NCI-H510A (cell line): ENCODE data around the gene IFT43.

Source experiments
- DNase-seq: peaks from one replicate; lab custom pipeline; 2025; lab: John Stamatoyannopoulos, UW

IFT43 gene

GRCh38 chr14:76015191-76015590 is 29.6 kb downstream of the IFT43 start:
- no peak for DNase-seq

- no peak for DNase-seq
Observed at GRCh38 chr14:76015668-76016067, 30.1 kb downstream of the IFT43 start.

- no peak for DNase-seq
Observed at GRCh38 chr14:76019676-76020075, 34.1 kb downstream of the IFT43 start.

- DNase-seq, result no peak
Observed at GRCh38 chr14:76022991-76023390, 37.4 kb downstream of the IFT43 start.

DNA sequence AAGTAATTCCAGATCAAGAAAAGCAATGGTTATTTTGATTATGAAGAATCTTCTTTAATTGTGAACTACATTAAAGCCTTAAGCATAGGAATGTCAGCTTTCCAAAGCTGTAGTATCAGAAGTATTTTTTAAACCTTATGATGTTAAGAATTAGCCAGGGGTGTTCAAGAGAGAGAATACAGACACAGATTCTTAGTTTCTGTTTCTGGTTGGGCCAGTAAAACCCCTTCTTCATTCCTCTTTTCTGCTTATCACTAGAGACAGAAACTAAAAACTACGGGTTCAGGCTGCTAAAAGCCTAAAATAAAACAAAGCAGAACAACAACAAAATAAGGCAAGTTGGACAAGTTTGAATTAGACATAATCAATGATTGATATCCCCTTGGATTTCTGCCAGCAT is 38.2 kb downstream of the IFT43 start:
- no peak for DNase-seq

GRCh38 chr14:76024211-76024907 is 38.8 kb downstream of the IFT43 start:
- DNase-seq, result no peak

GRCh38 chr14:76034566-76034965 is 49.0 kb downstream of the IFT43 start:
- DNase-seq, result no peak

- no peak for DNase-seq
Observed at GRCh38 chr14:76040704-76041103, 55.1 kb downstream of the IFT43 start.

DNA sequence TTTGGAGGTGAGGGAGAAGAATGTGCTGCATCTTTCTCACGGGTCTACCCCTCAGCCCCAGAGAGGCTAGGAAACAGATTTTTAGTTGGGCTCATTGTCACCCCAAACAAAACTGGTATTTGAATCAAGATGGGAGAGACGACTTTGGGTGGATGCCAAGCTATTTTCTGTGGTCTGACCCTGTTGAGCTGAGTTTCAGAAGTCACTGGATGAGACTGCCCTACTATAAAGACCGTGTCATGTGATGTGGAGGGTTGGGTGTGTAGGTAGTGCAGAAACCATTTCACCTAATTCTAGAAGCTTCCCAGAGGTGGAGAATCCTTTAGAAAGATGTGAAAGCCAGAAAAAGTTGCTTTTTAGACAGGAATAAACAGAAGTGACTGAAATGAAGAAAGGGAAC is 60.2 kb downstream of the IFT43 start:
- DNase-seq, result no peak

DNA sequence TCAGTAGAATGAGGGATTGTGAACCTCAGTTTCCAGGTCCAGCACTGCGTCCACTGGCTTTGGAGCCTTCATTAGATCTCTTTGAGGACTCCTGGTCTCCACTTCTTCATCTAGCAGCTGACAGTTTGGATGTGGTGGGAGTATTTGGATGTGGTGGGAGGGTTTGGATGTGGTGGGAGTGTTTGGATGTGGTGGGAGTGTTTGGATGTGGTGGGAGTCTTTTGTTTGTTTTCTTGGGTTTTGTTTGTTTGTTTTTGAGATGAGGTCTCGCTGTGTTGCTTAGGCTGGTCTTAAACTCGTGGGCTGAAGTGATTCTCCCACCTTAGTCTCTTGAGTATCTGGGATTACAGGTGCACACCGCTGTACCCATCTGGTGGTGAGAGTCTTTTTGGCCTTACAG is 64.7 kb downstream of the IFT43 start:
- DNase-seq, result no peak

DNA sequence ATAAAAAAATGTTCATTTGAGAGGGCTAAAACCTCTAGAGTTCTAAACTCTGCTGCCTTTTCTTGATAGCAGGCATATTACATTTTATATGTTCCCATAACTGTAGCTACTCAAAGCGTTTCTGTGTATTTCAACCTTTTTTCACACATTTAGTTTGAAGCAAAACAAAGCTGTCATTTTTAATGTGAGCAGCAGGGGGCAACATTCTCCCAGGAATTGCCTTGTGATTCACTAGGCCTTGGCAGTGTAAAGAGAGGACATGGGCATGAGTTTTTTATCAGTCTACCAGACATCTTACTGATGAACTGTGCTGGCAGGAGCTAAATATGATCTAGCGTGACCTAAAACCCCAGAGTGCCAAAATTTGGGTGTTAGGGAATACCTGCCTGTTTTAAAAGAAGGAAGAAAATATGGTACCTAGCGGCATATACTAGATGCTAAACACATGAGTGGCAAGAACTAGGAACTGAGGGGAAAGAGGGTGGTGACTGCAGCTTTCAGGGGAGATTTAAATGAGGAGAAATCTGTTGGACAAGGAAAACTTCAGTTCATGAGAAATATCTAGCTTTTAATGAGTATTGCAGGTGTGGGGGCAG is 65.3 kb downstream of the IFT43 start:
- DNase-seq, result no peak

DNA sequence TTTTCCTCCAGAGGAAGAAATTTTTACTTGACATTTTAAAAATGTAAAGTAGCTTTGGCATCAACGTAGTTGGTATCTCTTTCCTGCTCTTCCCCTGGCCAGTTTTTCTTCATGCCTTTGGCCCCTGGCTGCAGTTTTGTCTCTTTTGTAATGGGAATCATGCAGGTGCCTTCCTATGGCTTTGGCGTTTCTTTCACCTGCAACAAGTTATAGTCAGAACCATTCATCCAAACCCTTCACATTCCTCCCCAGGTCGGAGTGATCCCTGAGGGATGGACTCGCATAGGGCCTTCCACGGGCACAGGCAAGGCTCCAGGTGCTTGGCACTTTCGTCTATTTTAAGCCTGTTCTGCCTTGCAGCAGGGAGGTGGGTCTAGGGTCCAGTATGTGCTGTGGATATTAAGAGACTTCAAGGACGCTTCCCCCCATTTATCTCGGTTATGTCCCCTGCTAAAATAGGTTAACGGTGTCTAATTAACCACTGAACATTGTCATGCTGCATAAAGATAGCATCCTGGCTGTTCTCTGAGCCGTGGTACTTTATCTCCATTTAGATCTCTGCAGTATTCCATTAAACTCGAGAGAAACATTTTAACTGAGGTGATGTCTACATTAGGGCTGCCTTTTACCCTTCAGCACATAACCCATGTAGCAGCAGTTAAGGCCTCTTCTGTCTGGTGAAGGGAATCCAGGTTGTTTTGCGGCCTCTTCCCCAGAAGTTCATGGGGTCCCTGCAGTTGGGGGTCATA is 66.3 kb downstream of the IFT43 start:
- DNase-seq, result no peak

DNA sequence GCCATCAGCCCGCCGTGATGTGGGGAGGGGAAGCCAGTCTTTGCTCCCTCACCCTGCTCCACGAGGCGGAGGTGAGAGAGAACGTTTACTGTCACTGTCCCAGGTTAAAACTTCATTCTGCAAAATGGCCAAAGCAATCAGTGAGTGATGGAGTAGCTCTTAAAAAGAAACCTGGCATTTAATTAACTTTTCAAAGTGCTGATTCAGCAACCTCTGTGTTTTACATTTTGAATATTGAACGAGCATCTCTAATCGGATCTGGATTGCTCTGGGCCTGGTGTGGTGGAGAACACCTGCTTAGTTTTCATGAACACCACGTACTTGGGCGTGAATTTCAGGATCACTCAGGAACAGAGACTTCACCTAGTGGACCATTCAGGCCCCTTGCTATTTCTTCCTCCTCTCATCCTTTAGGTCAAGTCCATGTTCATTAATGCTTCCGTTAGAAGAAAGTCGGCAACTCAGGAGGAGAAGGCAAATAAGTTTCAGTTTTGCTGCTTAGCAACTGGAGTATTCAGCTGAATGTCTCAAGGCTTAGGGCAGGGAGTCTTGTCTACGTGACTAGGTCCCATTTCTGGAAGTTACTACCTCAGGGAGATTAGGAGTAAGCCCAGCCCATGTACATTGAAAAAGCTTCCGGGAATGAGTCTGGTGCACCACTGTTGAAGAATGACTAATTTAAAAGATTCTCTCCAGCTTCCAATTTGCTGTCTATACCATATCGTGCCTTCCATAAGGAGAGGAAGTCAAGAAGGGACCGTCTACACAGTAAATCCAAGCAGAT is 68.2 kb downstream of the IFT43 start:
- no peak for DNase-seq

DNA sequence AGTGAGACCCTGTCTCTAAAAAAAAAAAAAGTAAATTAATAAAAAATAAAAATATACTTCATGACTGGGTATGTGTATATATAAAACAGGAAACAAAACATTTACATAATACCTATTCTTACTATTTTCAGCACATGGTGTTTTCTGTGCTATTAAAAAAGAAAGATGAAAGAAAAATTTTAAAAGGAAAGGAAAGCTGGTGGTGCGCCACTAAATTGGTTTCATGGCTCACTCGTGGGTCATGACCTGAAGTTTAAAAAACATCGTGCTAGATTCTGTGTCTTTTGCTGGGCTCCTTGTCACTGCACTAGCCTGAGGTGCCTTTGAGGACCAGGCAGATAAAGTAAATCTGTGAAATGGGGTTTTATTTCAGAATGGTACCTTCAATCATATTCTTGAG is 69.8 kb downstream of the IFT43 start:
- no peak for DNase-seq

DNA sequence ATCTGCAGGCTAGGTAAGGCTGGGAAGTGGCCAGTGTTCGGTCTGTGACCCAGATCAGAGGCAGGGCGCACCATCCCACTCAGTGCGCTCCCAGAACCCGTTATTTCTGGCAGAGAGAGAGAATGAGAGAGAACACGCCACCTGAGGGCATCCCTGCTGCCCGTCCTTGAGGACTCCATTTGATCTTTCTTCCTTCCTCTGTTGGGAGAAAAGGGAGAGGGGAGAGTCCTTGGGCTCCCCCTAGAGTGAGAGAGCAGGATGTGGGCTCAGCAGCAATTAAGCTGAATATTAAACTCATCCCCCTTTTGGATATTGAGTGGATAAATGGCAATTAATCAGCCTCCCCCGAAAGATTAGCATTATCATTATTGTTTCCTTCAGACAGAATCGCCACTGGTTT is 70.6 kb downstream of the IFT43 start:
- DNase-seq, result no peak

GRCh38 chr14:76057914-76058313 is 72.4 kb downstream of the IFT43 start:
- DNase-seq, result no peak

- no peak for DNase-seq
Observed at GRCh38 chr14:76063327-76063726, 77.8 kb downstream of the IFT43 start.

GRCh38 chr14:76065519-76065918 is 80.0 kb downstream of the IFT43 start:
- DNase-seq, result no peak

GRCh38 chr14:76067536-76067935 is 82.0 kb downstream of the IFT43 start:
- no peak for DNase-seq

DNA sequence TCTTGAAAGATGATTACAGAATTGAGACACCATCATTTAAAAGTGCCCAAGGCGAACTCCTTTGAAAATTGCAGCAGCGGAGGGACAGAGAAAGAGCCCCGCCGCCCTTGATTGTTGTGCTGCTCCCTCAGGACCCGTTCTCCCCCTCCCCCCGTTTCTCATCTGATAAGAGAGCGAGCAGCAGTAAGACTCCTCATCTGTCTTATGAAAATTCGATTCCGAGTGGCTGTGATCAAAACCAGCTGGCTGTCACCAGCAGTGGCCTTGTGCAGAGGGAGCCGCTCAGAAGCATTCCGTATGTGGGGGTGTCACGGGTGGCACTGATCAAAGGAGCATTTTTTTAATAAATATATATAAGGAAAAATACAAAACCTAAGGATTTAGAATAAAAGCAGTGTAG is 88.2 kb downstream of the IFT43 start:
- DNase-seq, result no peak

- DNase-seq, result no peak
Observed at GRCh38 chr14:76077340-76077739, 91.8 kb downstream of the IFT43 start.

- no peak for DNase-seq
Observed at GRCh38 chr14:76078501-76078900, 92.9 kb downstream of the IFT43 start.

- no peak for DNase-seq
Observed at GRCh38 chr14:76080025-76080424, 94.5 kb downstream of the IFT43 start.
